Neural progenitor cell (in vitro differentiated cells): ENCODE data around the gene PPIL1. TPM values are rescaled to one million over a fixed set of nuclear protein-coding genes. Genes with fewer than 3 reads are reported as not detected.

Experiments used
- DNase-seq: peaks from one replicate; pipeline ENCODE4 v3.0.0-alpha.2; 2016; ENCODE audit warnings: low spot score
- H2AFZ ChIP-seq: fragments of 200-600 bp; sonication (generic); replicated peaks from 2 replicates; pipeline ENCODE4 v1.6.1; 2016; ENCODE audit warnings: antibody characterized with exemption
- H3F3A ChIP-seq: fragments of 200-600 bp; sonication (generic); 2 replicates; pipeline ENCODE4 v1.6.1; 2016; ENCODE audit warnings: antibody characterized with exemption, low read depth
- H3K27ac ChIP-seq: fragments of 200-600 bp; sonication (generic); 2 replicates; pipeline ENCODE4 v1.5.1; 2016; ENCODE audit warnings: mild to moderate bottlenecking
- H3K27me3 ChIP-seq: fragments of 200-600 bp; sonication (generic); 2 replicates; pipeline ENCODE4 v1.6.1; 2016; ENCODE audit warnings: mild to moderate bottlenecking, moderate library complexity
- H3K36me3 ChIP-seq: fragments of 200-600 bp; sonication (generic); 2 replicates; pipeline ENCODE4 v1.5.1; 2016
- H3K4me1 ChIP-seq: fragments of 200-600 bp; sonication (generic); 2 replicates; pipeline ENCODE4 v1.6.1; 2016; ENCODE audit warnings: mixed run types
- H3K4me2 ChIP-seq: fragments of 200-600 bp; sonication (generic); 2 replicates; pipeline ENCODE4 v1.6.1; 2016
- H3K4me3 ChIP-seq: fragments of 200-600 bp; sonication (generic); 2 replicates; pipeline ENCODE4 v1.5.1; 2016
- H3K79me2 ChIP-seq: fragments of 200-600 bp; sonication (generic); 2 replicates; pipeline ENCODE4 v1.6.1; 2016; ENCODE audit warnings: low read depth
- H3K9ac ChIP-seq: fragments of 200-600 bp; sonication (generic); 2 replicates; pipeline ENCODE4 v1.6.1; 2016
- H3K9me3 ChIP-seq: fragments of 200-600 bp; sonication (generic); 2 replicates; pipeline ENCODE4 v1.5.1; 2016; ENCODE audit warnings: low read depth
- H4K20me1 ChIP-seq: fragments of 200-600 bp; sonication (generic); 2 replicates; pipeline ENCODE4 v1.6.1; 2016; ENCODE audit warnings: low read depth
- H3K27ac Mint-ChIP-seq: 3 replicates; pipeline ENCODE4 v1.8.0; 2021; ENCODE audit warnings: mixed read lengths
- H3K27me3 Mint-ChIP-seq: 2 replicates; pipeline ENCODE4 v1.8.0; 2022; ENCODE audit warnings: low read depth, mild to moderate bottlenecking, inconsistent platforms, moderate library complexity, mixed read lengths; ENCODE audit not compliant: insufficient read depth
- H3K36me3 Mint-ChIP-seq: 3 replicates; pipeline ENCODE4 v1.8.0; 2021; ENCODE audit warnings: mixed read lengths
- H3K4me1 Mint-ChIP-seq: 3 replicates; pipeline ENCODE4 v1.8.0; 2021; ENCODE audit warnings: mixed read lengths
- H3K4me3 Mint-ChIP-seq: 3 replicates; pipeline ENCODE4 v1.8.0; 2021; ENCODE audit warnings: mild to moderate bottlenecking, moderate library complexity, mixed read lengths
- H3K9me3 Mint-ChIP-seq: 3 replicates; pipeline ENCODE4 v1.8.0; 2020; ENCODE audit warnings: mixed read lengths
- CTCF ChIP-seq: fragments of 200-600 bp; sonication (generic); IDR thresholded peaks from 2 replicates; pipeline ENCODE4 v1.5.1; 2017; ENCODE audit warnings: antibody characterized with exemption, mild to moderate bottlenecking
- EZH2 ChIP-seq: fragments of 200-600 bp; sonication (generic); IDR thresholded peaks from 2 replicates; pipeline ENCODE4 v1.6.1; 2017; ENCODE audit warnings: antibody characterized with exemption, mild to moderate bottlenecking, moderate library complexity
- EZH2phosphoT487 ChIP-seq: fragments of 200-600 bp; sonication (generic); IDR thresholded peaks from 2 replicates; pipeline ENCODE4 v1.6.1; 2017; ENCODE audit warnings: antibody characterized with exemption
- total RNA-seq: library from RNA; depleted of rRNA; stranded (reverse); fragments of >200 nt; gene quantifications from 2 replicates; pipeline ENCODE4 v1.2.3, GENCODE V29; 2015; ENCODE audit warnings: low replicate concordance

The PPIL1 gene
- total RNA-seq, 1 donor from 2014 or later = 93.1 TPM

- no peaks in the 10 kb centered on the region for H3K27me3 ChIP-seq
- peaks cover 20% of the 10 kb centered on the region for H3K4me1 ChIP-seq
- no peak overlapping the region for H3K4me2 ChIP-seq
- peaks cover 21% of the 10 kb centered on the region for H3K4me1 Mint-ChIP-seq
- H3F3A ChIP-seq = peaks cover 15% of the 10 kb centered on the region
- no peak overlapping the region for H3K4me3 ChIP-seq
- peaks cover 5% of the 10 kb centered on the region for H3K36me3 ChIP-seq
- no peak for DNase-seq
- H3K9me3 ChIP-seq = no peaks in the 10 kb centered on the region
- peaks cover 83% of the 10 kb centered on the region for H4K20me1 ChIP-seq
- H3K79me2 ChIP-seq = peaks cover 92% of the 10 kb centered on the region
- no peak overlapping the region for H3K9ac ChIP-seq
- no peak overlapping the region for H2AFZ ChIP-seq
- no peak overlapping the region for H3K4me3 Mint-ChIP-seq
- no peak overlapping the region for H3K27ac ChIP-seq
- H3K27ac Mint-ChIP-seq = no peak overlapping the region
- H3K9me3 Mint-ChIP-seq = no peaks in the 10 kb centered on the region
- peaks cover 2% of the 10 kb centered on the region for H3K27me3 Mint-ChIP-seq
- TF ChIP-seq EZH2phosphoT487 = no peak
- no peak for TF ChIP-seq EZH2
- TF ChIP-seq CTCF = no peak
- H3K36me3 Mint-ChIP-seq = peaks cover 38% of the 10 kb centered on the region
Observed at GRCh38 chr6:36862848-36863382, 11.7 kb downstream of the PPIL1 start.

GRCh38 chr6:36862164-36862847 is 12.3 kb downstream of the PPIL1 start:
- H3K9me3 Mint-ChIP-seq = no peaks in the 10 kb centered on the region
- peaks cover 2% of the 10 kb centered on the region for H3K27me3 Mint-ChIP-seq
- Histone ChIP-seq H3K36me3 (peaks cover 3% of the 10 kb centered on the region), H3K4me2 (no peak overlapping the region), H3K4me3 (no peak overlapping the region), H3K79me2 (peaks cover 92% of the 10 kb centered on the region), H2AFZ (no peak overlapping the region), H3K27ac (no peak overlapping the region), H3K9me3 (no peaks in the 10 kb centered on the region), H3K27me3 (no peaks in the 10 kb centered on the region), H3K4me1 (peaks cover 16% of the 10 kb centered on the region), H3K9ac (no peak overlapping the region), H3F3A (peaks cover 15% of the 10 kb centered on the region), H4K20me1 (peaks cover 82% of the 10 kb centered on the region)
- H3K4me1 Mint-ChIP-seq = peaks cover 17% of the 10 kb centered on the region
- TF ChIP-seq EZH2 (no peak), EZH2phosphoT487 (no peak), CTCF (no peak)
- H3K4me3 Mint-ChIP-seq = no peak overlapping the region
- no peak overlapping the region for H3K27ac Mint-ChIP-seq
- H3K36me3 Mint-ChIP-seq = peaks cover 34% of the 10 kb centered on the region
- DNase-seq = no peak

GRCh38 chr6:36860126-36860525 is 14.5 kb downstream of the PPIL1 start:
- Mint-ChIP-seq H3K36me3 (peaks cover 41% of the 10 kb centered on the region), H3K4me1 (peaks cover 18% of the 10 kb centered on the region), H3K4me3 (no peak overlapping the region), H3K27me3 (peaks cover 2% of the 10 kb centered on the region), H3K27ac (no peak overlapping the region), H3K9me3 (no peaks in the 10 kb centered on the region)
- no peak overlapping the region for H3K4me3 ChIP-seq
- no peaks in the 10 kb centered on the region for H3K9me3 ChIP-seq
- peaks cover 68% of the 10 kb centered on the region for H4K20me1 ChIP-seq
- no peak overlapping the region for H2AFZ ChIP-seq
- TF ChIP-seq EZH2 = no peak
- no peak for TF ChIP-seq CTCF
- TF ChIP-seq EZH2phosphoT487 = no peak
- peaks cover 14% of the 10 kb centered on the region for H3F3A ChIP-seq
- H3K79me2 ChIP-seq = peaks cover 75% of the 10 kb centered on the region
- H3K4me1 ChIP-seq = peaks cover 16% of the 10 kb centered on the region
- no peak overlapping the region for H3K4me2 ChIP-seq
- DNase-seq = no peak
- H3K9ac ChIP-seq = no peak overlapping the region
- no peak overlapping the region for H3K27ac ChIP-seq
- H3K36me3 ChIP-seq = peaks cover 3% of the 10 kb centered on the region
- H3K27me3 ChIP-seq = no peaks in the 10 kb centered on the region
